ENCODE measurements around the gene TFAP2B. TPM values are rescaled to one million over a fixed set of nuclear protein-coding genes. Genes with fewer than 3 reads are reported as not detected.

Gene TFAP2B
- total RNA-seq, 6 experiments from 2014 or later: not detected

DNA sequence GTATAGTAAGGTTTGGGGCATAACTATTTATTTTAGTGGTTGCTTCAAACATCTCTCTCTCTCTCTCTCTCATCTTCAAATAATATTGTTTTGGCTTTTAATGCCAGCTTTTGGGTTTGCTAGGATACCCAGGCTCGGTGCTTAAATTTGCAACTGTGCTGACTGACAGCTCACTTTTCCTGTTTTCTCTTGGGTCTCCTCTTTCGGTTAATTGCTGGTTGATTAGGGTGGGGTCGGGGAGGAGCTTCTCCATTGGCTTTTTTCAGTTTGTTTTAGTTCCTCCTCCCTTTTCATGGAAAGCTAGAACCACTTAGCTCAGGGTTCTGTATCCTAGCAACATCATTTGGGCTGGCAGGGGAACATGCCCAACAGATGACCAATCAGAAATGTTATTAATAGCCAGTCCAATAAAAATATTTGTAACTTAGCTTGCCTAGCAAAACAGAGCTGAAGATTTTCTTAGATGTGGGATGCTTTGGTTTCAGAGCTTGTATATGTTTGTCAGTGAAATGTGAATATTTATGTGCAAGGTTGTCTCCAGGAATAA lies 11.3 kb downstream of the TFAP2B start:
- intact Hi-C loops (cut with DNase I): loop anchor here in 1 of 2 donors (10.0 kb wide), 1 partner anchor 515 kb away; no protein-coding TSS in a partner anchor
- Histone ChIP-seq H3K27me3 (peaks cover 0 to 49% of the 10 kb centered on the region in 2 donors), H3K9me3 (no peaks in the 10 kb centered on the region), H3K36me3 (no peaks in the 10 kb centered on the region), H3K4me1 (no peaks in the 10 kb centered on the region), H3K4me3 (no peak overlapping the region), H3K27ac (no peak overlapping the region)
- DNase-seq (no peak), ATAC-seq (no peak)
- TF ChIP-seq, protein P1, sequence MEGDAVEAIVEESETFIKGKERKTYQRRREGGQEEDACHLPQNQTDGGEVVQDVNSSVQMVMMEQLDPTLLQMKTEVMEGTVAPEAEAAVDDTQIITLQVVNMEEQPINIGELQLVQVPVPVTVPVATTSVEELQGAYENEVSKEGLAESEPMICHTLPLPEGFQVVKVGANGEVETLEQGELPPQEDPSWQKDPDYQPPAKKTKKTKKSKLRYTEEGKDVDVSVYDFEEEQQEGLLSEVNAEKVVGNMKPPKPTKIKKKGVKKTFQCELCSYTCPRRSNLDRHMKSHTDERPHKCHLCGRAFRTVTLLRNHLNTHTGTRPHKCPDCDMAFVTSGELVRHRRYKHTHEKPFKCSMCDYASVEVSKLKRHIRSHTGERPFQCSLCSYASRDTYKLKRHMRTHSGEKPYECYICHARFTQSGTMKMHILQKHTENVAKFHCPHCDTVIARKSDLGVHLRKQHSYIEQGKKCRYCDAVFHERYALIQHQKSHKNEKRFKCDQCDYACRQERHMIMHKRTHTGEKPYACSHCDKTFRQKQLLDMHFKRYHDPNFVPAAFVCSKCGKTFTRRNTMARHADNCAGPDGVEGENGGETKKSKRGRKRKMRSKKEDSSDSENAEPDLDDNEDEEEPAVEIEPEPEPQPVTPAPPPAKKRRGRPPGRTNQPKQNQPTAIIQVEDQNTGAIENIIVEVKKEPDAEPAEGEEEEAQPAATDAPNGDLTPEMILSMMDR (IDR thresholded peaks at IDR 0.05): no peak
- 5% methylated on average over 3 of the region's 3 CpGs for WGBS (ENCODE audit: insufficient coverage, low coverage, low lambda C conversion rate, missing lambda C conversion rate)

DNA sequence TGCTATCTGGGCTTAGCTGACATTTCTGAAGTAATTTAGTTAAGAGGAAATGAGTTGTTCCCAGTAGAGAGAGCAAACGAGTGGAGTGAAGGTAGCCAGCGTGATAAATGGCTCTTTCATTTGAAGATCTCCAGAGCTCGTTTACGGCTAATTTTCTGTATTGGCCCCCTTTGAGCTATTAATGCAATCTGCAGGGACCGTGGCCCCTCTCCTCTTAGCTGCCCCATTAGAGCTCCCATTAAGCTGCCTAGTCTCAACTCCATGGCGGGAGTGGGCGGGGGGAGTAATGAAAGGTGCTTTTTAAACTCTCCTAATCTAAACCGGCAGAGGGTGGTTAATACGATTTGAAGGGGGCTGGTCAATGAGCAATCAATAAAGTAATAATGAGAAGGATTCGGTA lies 12.5 kb downstream of the TFAP2B start:
- H3K4me1 ChIP-seq: no peaks in the 10 kb centered on the region
- TF ChIP-seq, protein P1 (IDR thresholded peaks at IDR 0.05): no peak
- no peak for TF ChIP-seq POLR2A (IDR thresholded peaks at IDR 0.05)
- DNase-seq: no peak
- H3K4me3 ChIP-seq: no peak overlapping the region
- no peak for ATAC-seq
- no peaks in the 10 kb centered on the region for H3K36me3 ChIP-seq
- 3% methylated on average over 10 of the region's 10 CpGs for WGBS (ENCODE audit: insufficient coverage, low coverage, low lambda C conversion rate, missing lambda C conversion rate)
- intact Hi-C loops (cut with DNase I): no loop called here
- H3K9me3 ChIP-seq: no peaks in the 10 kb centered on the region
- no peak overlapping the region for H3K27ac ChIP-seq
- peaks cover 0 to 42% of the 10 kb centered on the region in 2 donors for H3K27me3 ChIP-seq

DNA sequence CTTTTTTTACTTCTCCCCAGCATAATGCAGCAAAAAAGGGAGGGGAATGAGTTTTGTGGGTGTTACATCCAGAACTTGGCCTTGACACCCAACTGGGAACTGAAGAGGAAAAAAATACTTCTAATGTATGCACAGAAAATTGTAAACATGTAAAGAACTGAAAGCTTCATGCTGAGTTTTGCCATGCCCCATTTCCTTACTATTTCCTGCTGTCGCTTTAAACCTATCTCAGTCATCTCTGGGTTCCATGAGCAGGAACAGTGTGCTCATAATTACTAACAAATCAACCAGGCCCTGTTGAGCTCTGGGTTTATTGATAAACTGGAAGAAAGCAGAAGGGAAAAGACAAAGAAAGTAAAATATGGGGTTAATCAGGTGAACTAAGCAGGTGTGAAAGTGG lies 14.2 kb downstream of the TFAP2B start:
- 64% methylated on average over 1 of the region's 1 CpG for WGBS (ENCODE audit: insufficient coverage, low coverage, low lambda C conversion rate, missing lambda C conversion rate)
- peaks cover 0 to 3% (median 0%) of the 10 kb centered on the region in 4 donors for H3K4me1 ChIP-seq
- TF ChIP-seq, protein P1 (IDR thresholded peaks at IDR 0.05): no peak
- TF ChIP-seq POLR2A (IDR thresholded peaks at IDR 0.05): no peak
- no peak overlapping the region for H3K27ac ChIP-seq
- no peak for DNase-seq
- ATAC-seq: no peak
- H3K36me3 ChIP-seq: no peaks in the 10 kb centered on the region
- H3K9me3 ChIP-seq: no peaks in the 10 kb centered on the region
- intact Hi-C loops (cut with DNase I): no loop called here
- no peak overlapping the region for H3K4me3 ChIP-seq
- H3K27me3 ChIP-seq: peaks cover 0 to 42% of the 10 kb centered on the region in 2 donors

DNA sequence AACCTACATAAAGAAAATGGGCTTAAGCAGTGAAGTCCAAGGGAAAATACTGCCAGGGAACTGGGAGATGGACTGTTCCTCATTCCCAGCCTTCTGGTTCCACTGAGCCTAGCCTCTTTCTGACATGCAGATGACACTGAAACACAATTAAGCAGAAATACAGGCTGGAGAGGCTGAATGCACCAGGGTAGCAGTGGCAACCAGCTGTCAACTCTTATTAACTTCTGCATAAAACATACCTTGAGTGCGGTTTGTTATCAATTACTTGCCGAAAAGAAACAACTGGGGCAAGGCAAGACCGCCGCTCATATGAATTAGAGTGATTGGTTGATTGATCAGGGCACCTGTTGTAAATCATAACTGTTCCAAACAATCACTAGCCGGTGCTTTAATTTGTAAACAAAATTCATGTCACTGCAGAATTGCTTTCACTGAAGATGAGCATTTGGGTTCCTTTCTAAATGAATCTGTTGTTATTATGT lies 16.3 kb downstream of the TFAP2B start:
- H3K27me3 ChIP-seq: peaks cover 0 to 42% of the 10 kb centered on the region in 2 donors
- ATAC-seq (no peak), DNase-seq (no peak)
- peaks cover 0 to 6% (median 0%) of the 10 kb centered on the region in 4 donors for H3K4me1 ChIP-seq
- no peaks in the 10 kb centered on the region for H3K9me3 ChIP-seq
- no peak overlapping the region for H3K27ac ChIP-seq
- no peaks in the 10 kb centered on the region for H3K36me3 ChIP-seq
- TF ChIP-seq, protein P1 (IDR thresholded peaks at IDR 0.05): no peak
- TF ChIP-seq POLR2A (IDR thresholded peaks at IDR 0.05): no peak
- H3K4me3 ChIP-seq: no peak overlapping the region
- intact Hi-C loops (cut with DNase I): no loop called here
- WGBS (ENCODE audit: insufficient coverage, low coverage, low lambda C conversion rate, missing lambda C conversion rate): 80% methylated on average over 5 of the region's 5 CpGs

Data from right lobe of liver (tissue), 6 donors.